Stimulated activated CD4-positive, alpha-beta T cell treated with anti-CD3 and anti-CD28 coated beads, Interleukin-1b, Interleukin-23, amount 100 ng/mL, for 48 hours (primary cell): Measurements from ENCODE around the gene PIGL.

Experiments
- DNase-seq: peaks from one replicate; pipeline ENCODE4 v3.0.0-alpha.2; 2020

Gene PIGL

GRCh38 chr17:16354585-16354984 is 137.6 kb downstream of the PIGL start:
- no peak for DNase-seq

- DNase-seq = no peak
These were observed 141.4 kb downstream of the PIGL start for GRCh38 chr17:16358394-16358793.

GRCh38 chr17:16361874-16362273 is 144.9 kb downstream of the PIGL start:
- no peak for DNase-seq

- peak; percentile 75 for DNase-seq
These were observed 146.9 kb downstream of the PIGL start for GRCh38 chr17:16363749-16364536.

- DNase-seq = no peak
These were observed 147.6 kb downstream of the PIGL start for GRCh38 chr17:16364625-16365024.

GRCh38 chr17:16371742-16372141 is 154.7 kb downstream of the PIGL start:
- DNase-seq = no peak

- DNase-seq = no peak
These were observed 157.3 kb downstream of the PIGL start for GRCh38 chr17:16374146-16374938.
